HL-60 (cell line): ENCODE measurements around the gene PARP3.

Source experiments
- POLR2AphosphoS5 ChIP-seq: IDR thresholded peaks from 2 replicates; pipeline ENCODE4 v1.6.1; 2012; ENCODE audit warnings: low read depth
- TF ChIP-seq, protein P1 (sequence below): IDR thresholded peaks from one replicate; pipeline ENCODE4 v1.5.1; 2011; ENCODE audit warnings: low read length, control low read depth, inconsistent platforms; ENCODE audit not compliant: insufficient read depth

DNA sequence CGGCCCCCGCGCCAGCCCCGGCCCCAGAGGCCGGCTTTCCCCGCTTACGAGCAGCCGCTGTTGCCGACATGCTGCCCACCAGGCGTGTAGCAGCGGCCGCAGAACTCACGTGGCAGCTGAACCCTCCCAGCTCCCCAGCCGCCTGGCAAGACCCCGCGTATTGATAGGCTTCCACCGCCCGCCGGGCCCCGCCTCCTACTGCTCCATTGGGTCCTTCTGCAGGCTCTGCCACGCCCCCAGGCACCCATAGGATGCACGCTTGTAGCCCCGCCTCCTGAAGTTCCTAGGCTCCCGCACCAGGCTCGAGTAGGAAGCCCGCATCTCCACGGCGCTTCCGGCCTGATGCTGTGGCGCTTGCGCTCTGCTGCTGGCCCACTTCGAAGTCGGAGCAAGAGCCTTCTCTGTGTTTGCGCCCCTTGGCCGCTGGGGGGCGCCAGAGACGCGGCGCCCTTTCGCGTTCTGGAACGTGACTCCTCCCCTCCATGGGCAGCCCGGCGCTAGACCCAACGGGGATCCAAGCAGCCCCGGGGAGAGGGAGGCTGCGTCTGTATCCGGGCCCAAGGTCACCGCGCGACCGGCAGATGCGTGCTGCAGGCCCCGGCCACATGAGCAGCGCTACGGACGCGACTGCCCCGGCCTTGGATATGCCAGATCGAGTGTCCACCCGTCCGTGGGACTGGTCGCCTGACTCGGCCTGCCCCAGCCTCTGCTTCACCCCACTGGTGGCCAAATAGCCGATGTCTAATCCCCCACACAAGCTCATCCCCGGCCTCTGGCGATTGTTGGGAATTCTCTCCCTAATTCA, at the start of gene PARP3, which contains the start of gene RRP9:
- TF ChIP-seq, protein P1, sequence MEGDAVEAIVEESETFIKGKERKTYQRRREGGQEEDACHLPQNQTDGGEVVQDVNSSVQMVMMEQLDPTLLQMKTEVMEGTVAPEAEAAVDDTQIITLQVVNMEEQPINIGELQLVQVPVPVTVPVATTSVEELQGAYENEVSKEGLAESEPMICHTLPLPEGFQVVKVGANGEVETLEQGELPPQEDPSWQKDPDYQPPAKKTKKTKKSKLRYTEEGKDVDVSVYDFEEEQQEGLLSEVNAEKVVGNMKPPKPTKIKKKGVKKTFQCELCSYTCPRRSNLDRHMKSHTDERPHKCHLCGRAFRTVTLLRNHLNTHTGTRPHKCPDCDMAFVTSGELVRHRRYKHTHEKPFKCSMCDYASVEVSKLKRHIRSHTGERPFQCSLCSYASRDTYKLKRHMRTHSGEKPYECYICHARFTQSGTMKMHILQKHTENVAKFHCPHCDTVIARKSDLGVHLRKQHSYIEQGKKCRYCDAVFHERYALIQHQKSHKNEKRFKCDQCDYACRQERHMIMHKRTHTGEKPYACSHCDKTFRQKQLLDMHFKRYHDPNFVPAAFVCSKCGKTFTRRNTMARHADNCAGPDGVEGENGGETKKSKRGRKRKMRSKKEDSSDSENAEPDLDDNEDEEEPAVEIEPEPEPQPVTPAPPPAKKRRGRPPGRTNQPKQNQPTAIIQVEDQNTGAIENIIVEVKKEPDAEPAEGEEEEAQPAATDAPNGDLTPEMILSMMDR, result peak; percentile 89
- TF ChIP-seq POLR2AphosphoS5, result 0 out of 2 replicates have a peak, but pooled peaks have one; percentile 24
